HG03354 (cell line): ENCODE results near the gene TMEM229B.

ENCODE experiments used
- ATAC-seq: cut with Tn5 transposase; IDR thresholded peaks from one replicate; pipeline ENCODE4 v1.9.1; 2021; ENCODE audit warnings: mild to moderate bottlenecking; ENCODE audit not compliant: unreplicated experiment, poor library complexity, severe bottlenecking

Gene TMEM229B

GRCh38 chr14:67491741-67492507 lies 3.4 kb upstream of the TMEM229B start:
- ATAC-seq, result no peak

- ATAC-seq, result no peak
Measured at GRCh38 chr14:67491285-67491684, 2.8 kb upstream of the TMEM229B start.

DNA sequence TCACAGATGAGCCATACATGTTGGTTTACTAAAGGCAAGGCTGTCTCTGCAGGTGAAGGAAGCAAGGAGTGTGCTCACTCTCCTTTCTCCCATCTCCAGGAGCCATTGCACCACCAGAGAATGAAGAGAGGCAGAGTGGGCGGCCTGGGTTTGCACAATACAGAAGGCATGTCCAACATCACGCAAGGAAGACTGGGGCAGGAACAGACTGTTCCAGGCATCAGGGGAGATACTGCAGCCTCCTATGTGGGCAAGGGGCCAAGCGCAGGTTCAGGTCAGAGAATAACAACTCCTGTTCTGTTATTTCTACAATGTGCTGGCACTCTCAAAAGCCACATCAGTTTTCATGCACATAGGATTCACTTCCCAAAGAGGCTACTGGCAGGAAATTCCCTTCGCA lies 1.7 kb upstream of the TMEM229B start:
- ATAC-seq, result no peak

DNA sequence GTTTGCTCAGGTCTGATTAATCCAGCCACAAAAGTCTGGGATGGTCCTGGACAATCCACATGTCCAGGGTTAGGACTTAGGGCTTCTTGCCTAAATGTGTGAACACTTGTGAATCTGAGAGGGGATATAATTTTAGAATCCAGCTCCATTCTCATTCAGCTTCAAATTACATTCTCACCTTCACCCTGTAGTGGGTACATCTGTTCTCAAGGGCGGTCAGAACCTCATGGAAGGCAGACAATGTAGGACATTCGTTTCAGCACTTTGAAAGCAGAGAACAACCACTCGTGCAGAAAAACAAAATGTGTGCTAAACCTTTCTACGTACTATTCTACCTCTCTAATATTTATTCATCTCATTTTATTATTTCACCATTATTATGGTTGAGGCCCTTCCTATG lies 1.2 kb downstream of the TMEM229B start:
- no peak for ATAC-seq

DNA sequence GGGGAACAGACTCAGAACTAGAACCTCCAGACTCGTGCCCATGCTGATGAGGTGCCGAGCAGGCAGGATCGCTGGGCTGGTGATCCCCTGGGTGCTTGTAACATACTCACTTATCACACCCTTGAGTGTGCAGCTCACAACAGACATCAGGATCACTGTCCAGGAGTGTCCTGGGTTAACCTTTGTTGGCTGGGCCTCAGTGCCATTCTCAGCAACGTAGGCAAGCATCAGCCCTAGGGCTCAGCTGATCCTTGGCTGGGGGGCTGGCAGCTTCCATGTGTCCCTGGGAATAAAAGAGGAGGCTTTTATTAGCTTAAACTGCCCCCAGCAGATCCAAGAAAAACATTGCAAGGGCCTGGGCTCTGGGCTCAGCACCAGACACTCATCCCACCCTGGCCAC lies 1.6 kb downstream of the TMEM229B start:
- no peak for ATAC-seq

DNA sequence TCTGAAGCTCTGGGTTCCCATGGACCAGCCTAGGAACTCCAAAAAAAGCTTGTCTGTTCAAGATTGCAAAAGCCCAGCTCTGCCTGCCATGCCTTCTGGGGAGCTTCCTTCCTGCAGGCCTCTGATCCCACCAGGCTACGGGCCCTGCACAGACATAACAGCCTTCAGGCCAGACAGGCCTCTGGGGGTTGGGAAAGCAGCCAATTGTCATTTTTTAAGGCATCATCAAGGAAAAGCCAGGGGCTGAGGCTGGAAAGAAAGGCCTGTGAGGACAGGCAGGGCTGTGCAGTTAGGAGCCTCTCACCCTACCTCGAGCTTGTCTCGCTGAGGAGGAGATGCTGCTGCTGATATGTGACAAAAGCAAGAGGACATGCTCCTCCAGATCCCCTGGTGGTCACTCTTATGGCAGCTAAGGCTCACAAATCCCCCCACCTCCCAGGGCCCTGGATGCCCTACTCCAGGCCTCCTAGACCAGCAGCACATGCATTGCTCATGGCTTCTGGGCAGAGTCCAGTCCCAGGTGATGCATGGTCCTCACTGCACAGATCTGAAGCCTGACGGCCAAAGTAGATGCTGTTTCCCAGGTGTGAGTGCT lies 2.9 kb downstream of the TMEM229B start:
- no peak for ATAC-seq

GRCh38 chr14:67483579-67484285 lies 4.8 kb downstream of the TMEM229B start:
- no peak for ATAC-seq

GRCh38 chr14:67482231-67483164 lies 6.0 kb downstream of the TMEM229B start:
- no peak for ATAC-seq

DNA sequence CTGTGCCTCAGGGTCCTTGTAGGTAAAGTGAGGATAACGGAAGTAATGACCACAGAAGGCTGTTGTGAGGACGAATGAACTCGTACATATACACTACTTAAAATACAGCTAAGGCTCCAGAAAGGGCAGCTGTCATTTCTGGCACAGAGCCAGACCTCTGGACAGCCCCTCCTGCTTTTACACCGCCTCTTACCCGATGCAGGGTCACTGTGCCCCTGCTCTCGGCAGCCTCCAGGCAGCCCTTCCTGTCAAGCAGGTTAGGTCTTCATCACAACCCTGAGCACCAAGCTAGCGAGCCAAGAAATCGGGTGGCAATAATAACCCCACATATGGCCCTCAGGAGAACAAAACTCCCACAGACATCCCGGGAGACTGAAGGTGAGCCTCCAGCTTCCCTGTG lies 8.5 kb downstream of the TMEM229B start:
- ATAC-seq, result no peak

- no peak for ATAC-seq
Measured at GRCh38 chr14:67478800-67479084, 9.8 kb downstream of the TMEM229B start.

DNA sequence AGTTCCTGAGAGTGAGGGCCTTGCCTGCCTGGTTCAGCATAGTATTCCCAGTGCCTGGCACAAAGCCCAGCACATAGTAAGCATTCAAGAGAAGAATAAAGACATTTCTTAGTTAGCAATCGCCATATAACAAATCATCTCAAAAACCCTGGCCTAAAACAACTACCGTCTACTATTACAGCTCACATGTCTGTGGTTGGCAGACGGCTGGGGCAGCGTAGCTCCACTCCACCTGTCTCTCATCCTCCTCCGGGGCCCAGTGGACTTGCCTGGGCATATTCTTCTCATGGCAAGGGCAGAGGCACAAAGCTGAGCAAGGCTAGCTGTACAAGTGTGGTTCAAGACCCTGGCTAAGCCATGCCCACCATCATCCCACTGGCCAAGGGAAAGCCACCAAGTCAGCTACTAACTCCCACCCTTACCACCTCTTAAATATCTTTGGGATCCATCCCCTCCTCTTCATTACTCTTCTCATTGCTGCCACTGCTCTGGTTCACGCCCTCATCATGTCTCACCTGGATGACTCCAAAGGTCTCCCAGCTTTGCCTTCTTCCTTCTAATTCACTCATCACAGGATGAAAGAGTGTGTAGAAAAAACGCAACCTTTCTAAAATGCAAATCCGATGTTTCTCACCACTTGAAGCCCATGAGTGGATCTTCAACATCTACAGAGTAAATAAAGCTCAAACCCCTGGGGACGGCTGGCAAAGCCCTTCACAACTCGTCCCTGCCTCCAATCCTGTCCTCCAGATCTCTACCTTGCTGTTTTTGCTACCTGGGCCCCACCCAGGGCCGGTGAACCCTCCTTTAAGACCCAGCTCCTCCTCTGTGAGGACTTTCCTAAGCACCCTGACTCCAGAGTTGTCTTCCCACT lies 10.4 kb downstream of the TMEM229B start:
- no peak for ATAC-seq

- no peak for ATAC-seq
Measured at GRCh38 chr14:67474366-67474765, 14.2 kb downstream of the TMEM229B start.

- ATAC-seq, result no peak
Measured at GRCh38 chr14:67473290-67474082, 15.0 kb downstream of the TMEM229B start.

DNA sequence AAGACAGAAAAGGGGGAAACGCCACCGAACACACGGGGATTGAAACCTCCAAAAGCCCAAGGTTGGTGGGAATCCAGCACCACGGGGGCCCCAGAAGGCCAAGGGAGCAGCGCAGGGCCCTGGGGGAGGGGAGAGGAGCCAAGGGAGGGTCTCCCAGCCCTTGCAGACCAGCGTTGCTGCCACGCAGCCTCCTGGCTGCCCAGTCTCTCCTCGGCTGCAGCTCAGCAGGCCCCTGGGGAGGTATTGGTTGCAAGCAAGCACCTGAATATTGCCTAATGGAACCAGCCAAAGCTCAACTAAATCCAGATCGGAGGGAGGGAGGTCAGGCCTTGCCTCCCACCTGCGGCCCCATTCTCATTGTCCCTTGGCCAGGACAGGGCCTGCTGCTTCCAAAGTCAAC lies 15.8 kb downstream of the TMEM229B start:
- ATAC-seq, result no peak

DNA sequence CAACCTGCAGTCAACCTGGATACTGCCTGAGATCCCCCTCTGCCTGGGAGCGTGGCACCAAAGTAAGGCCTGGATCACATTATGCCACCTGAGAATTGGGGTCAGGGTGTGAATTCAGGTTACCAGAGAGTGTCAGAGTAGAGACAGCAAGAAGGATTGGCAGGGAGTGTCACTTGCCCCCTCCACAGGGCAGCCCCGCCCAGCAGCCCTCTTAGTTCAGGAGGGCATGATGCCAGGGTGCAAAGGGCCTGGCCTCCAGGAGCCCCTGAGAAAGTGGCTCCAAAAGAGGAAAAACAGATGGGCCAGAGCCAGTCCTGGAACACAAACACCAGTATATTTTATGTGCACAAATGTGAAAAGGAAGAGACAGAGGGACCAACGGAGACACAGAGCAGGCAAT lies 18.6 kb downstream of the TMEM229B start:
- ATAC-seq, result no peak

- ATAC-seq, result no peak
Measured at GRCh38 chr14:67468378-67468730, 20.2 kb downstream of the TMEM229B start.

DNA sequence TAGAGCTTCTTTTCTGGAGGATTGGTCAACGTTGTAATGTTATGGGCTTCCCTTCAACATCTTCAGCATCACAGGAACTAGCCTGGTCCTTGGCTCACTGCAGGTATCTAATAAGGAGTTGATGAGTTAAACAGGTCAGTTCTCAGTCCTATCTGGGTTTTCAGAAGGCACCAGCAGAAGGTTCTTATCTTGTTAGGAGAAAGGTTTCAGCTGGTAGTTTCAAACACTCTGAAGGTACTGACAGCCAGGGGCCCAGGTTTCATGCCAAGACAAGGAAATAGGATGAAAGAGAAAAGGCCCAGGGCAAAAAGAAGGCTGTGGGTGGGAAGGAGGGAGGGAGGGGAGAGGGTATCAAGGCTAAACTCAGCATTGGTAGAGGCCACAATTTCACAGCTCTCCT lies 21.4 kb downstream of the TMEM229B start:
- no peak for ATAC-seq

GRCh38 chr14:67464879-67465278 lies 23.6 kb downstream of the TMEM229B start:
- no peak for ATAC-seq

DNA sequence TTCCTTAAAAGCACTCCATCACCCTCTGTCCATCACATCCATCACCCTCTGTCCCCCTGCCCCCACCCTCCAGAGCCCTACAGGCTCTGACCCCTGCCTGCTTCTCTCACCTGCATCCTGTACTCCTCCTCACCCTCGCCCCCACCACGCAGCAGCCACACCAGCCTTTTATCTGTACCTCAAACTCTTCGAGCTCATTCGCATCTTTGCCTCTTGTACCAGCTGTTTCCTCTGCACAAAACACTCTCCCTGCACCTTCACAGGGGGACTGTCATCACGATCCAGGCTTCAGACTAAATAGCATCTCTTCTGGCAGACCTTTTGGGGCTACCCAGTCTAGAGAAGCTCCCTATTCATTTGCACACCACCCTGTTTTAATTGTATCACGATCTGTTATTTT lies 24.1 kb downstream of the TMEM229B start:
- no peak for ATAC-seq
